SU-DHL-6 (cell line): ENCODE measurements around the gene SHROOM1.

ENCODE experiments used
- H2AFZ ChIP-seq: fragments of 200-600 bp; sonication (generic); 2 replicates; pipeline ENCODE4 v1.6.1; 2014; ENCODE audit warnings: low read depth, mild to moderate bottlenecking, moderate library complexity, mixed read lengths, antibody characterized with exemption, low read length; ENCODE audit not compliant: severe bottlenecking
- H3F3A ChIP-seq: fragments of 200-600 bp; shearing (Covaris generic); 2 replicates; pipeline ENCODE4 v1.6.0; 2016; ENCODE audit warnings: antibody characterized with exemption, mild to moderate bottlenecking; ENCODE audit not compliant: insufficient read depth
- H3K27ac ChIP-seq: fragments of 200-600 bp; sonication (generic); 2 replicates; pipeline ENCODE4 v1.5.1; 2016; ENCODE audit warnings: low read depth, mild to moderate bottlenecking, low read length, moderate library complexity, mixed read lengths
- H3K27me3 ChIP-seq: fragments of 200-600 bp; sonication (generic), shearing (Covaris generic); 2 replicates; pipeline ENCODE4 v1.6.0; 2014; ENCODE audit warnings: mild to moderate bottlenecking, low read length
- H3K36me3 ChIP-seq: fragments of 200-600 bp; sonication (generic); 2 replicates; pipeline ENCODE4 v1.6.1; 2014; ENCODE audit warnings: mild to moderate bottlenecking, low read length, mixed read lengths
- H3K4me2 ChIP-seq: fragments of 300-600, 200-600 bp; shearing (Covaris generic), sonication (generic); 2 replicates; pipeline ENCODE4 v1.6.0; 2014; ENCODE audit warnings: low read length, low read depth, mild to moderate bottlenecking; ENCODE audit not compliant: poor library complexity, severe bottlenecking
- H3K4me3 ChIP-seq: fragments of 200-600 bp; sonication (generic); 2 replicates; pipeline ENCODE4 v1.5.1; 2014; ENCODE audit warnings: antibody characterized with exemption, low read length, mild to moderate bottlenecking, mixed read lengths; ENCODE audit not compliant: insufficient read depth, poor library complexity, severe bottlenecking
- H3K79me2 ChIP-seq: fragments of 200-600 bp; sonication (generic); 2 replicates; pipeline ENCODE4 v1.6.1; 2014; ENCODE audit warnings: mild to moderate bottlenecking, low read length, moderate library complexity; ENCODE audit not compliant: insufficient read depth
- H3K9ac ChIP-seq: fragments of 200-600 bp; sonication (generic); 2 replicates; pipeline ENCODE4 v1.7.0; 2014; ENCODE audit warnings: mild to moderate bottlenecking, low read length
- H3K9me2 ChIP-seq: fragments of 200-600 bp; sonication (generic); replicated peaks from 2 replicates; pipeline ENCODE4 v1.6.1; 2014; ENCODE audit warnings: low read length; ENCODE audit not compliant: insufficient read depth
- H3K9me3 ChIP-seq: fragments of 200-600 bp; sonication (generic); 2 replicates; pipeline ENCODE4 v1.6.1; 2014; ENCODE audit warnings: low read length, mixed read lengths; ENCODE audit not compliant: insufficient read depth
- H4K20me1 ChIP-seq: fragments of 200-600 bp; sonication (generic); 2 replicates; pipeline ENCODE4 v1.6.1; 2014; ENCODE audit warnings: low read depth, mild to moderate bottlenecking, antibody characterized with exemption, low read length, moderate library complexity, mixed read lengths
- EZH2phosphoT487 ChIP-seq: fragments of 200-600 bp; sonication (generic), shearing (Covaris generic); conservative IDR thresholded peaks from 2 replicates; pipeline ENCODE4 v1.6.1; 2018; ENCODE audit warnings: mild to moderate bottlenecking, antibody characterized with exemption, low read length, moderate library complexity, mixed read lengths
- TF ChIP-seq, protein P1 (sequence below): fragments of 200-600 bp; sonication (generic); IDR thresholded peaks from one replicate; pipeline ENCODE4 v1.5.1; 2017; ENCODE audit warnings: antibody characterized with exemption, mild to moderate bottlenecking, low read length, moderate library complexity; ENCODE audit not compliant: insufficient read depth, poor library complexity, severe bottlenecking

Gene SHROOM1

DNA sequence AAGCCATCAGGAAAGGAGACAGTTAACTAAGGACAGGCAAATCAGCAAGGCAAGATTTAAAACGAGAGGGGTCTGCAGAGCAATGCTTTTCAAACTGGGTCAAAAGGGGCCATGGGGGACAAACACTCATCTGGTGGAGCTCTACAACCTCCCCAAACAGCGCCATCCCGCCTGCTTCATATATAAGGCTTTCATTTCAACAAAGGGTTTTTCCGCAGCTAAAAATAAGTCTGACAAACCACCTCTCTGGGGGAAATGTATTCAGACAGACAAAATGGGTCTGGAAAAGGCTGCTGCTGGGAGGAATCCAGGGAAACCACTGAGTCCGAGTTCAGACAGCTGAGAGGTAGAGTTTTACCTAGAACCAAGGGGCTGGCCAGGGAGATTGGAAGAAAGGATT is 45.1 kb downstream of the SHROOM1 start:
- Histone ChIP-seq H2AFZ (no peak overlapping the region), H4K20me1 (no peaks in the 10 kb centered on the region), H3K9ac (no peak overlapping the region), H3K79me2 (no peaks in the 10 kb centered on the region), H3K27ac (no peak overlapping the region), H3K27me3 (no peaks in the 10 kb centered on the region), H3K36me3 (no peaks in the 10 kb centered on the region), H3F3A (no peaks in the 10 kb centered on the region), H3K9me2 (no peaks in the 10 kb centered on the region), H3K9me3 (no peaks in the 10 kb centered on the region), H3K4me3 (no peak overlapping the region), H3K4me2 (no peak overlapping the region)
- TF ChIP-seq, protein P1, sequence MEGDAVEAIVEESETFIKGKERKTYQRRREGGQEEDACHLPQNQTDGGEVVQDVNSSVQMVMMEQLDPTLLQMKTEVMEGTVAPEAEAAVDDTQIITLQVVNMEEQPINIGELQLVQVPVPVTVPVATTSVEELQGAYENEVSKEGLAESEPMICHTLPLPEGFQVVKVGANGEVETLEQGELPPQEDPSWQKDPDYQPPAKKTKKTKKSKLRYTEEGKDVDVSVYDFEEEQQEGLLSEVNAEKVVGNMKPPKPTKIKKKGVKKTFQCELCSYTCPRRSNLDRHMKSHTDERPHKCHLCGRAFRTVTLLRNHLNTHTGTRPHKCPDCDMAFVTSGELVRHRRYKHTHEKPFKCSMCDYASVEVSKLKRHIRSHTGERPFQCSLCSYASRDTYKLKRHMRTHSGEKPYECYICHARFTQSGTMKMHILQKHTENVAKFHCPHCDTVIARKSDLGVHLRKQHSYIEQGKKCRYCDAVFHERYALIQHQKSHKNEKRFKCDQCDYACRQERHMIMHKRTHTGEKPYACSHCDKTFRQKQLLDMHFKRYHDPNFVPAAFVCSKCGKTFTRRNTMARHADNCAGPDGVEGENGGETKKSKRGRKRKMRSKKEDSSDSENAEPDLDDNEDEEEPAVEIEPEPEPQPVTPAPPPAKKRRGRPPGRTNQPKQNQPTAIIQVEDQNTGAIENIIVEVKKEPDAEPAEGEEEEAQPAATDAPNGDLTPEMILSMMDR = no peak
- TF ChIP-seq EZH2phosphoT487 = no peak

DNA sequence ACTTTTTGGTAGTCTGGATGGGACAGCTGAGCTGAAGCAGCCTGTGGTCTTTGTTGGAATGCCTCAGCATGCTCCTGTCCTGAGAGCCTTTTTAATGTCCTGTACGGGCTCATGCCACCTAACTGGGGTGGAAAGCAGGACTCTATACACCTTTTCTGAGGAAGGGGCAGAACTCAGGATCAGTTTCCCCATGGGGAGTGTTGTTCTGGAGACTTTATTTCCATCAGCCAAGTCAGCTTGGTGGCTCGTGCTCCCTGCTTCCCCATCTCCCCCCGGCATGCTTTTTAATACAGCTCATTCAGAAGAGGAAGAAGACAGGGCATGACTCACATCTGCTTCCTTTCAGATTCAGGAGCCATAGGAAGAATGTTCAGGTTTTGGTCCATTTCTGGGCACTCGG is 48.3 kb downstream of the SHROOM1 start:
- no peak overlapping the region for H3K9ac ChIP-seq
- H3K79me2 ChIP-seq = no peaks in the 10 kb centered on the region
- H3K9me3 ChIP-seq = no peaks in the 10 kb centered on the region
- H3K36me3 ChIP-seq = no peaks in the 10 kb centered on the region
- no peak overlapping the region for H3K4me3 ChIP-seq
- no peak overlapping the region for H2AFZ ChIP-seq
- H3K27me3 ChIP-seq = no peaks in the 10 kb centered on the region
- H3K9me2 ChIP-seq = no peaks in the 10 kb centered on the region
- H3K27ac ChIP-seq = no peak overlapping the region
- no peak overlapping the region for H3K4me2 ChIP-seq
- no peaks in the 10 kb centered on the region for H4K20me1 ChIP-seq
- no peaks in the 10 kb centered on the region for H3F3A ChIP-seq
- no peak for TF ChIP-seq EZH2phosphoT487
- TF ChIP-seq, protein P1 = no peak

- Histone ChIP-seq H3K4me3 (no peak overlapping the region), H3K36me3 (no peaks in the 10 kb centered on the region), H3F3A (no peaks in the 10 kb centered on the region), H3K27me3 (no peaks in the 10 kb centered on the region), H3K79me2 (no peaks in the 10 kb centered on the region), H3K9me3 (no peaks in the 10 kb centered on the region), H3K4me2 (no peak overlapping the region), H4K20me1 (no peaks in the 10 kb centered on the region), H3K9me2 (no peaks in the 10 kb centered on the region), H3K9ac (no peak overlapping the region), H3K27ac (no peak overlapping the region), H2AFZ (no peak overlapping the region)
- TF ChIP-seq EZH2phosphoT487 = no peak
- TF ChIP-seq, protein P1 = no peak
Observed at GRCh38 chr5:132781029-132781428, 49.4 kb downstream of the SHROOM1 start.

DNA sequence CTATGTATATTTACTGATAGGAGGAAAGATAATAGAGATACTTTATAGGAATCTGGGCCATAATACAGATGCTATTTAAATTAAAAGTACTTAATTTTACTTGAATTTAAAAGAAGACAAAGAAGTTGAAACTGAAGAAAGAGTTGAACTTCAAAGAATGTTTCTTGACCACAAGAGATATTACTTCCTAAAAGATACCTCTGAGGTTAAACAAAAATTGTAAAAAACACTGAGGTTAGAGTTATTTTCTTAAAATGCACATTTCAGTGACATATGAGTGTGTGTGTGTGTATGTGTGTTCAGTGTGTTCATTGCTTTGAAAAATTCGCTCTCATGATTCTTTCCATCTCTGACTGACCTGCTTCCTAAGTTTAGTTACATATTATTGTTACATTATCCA is 49.9 kb downstream of the SHROOM1 start:
- Histone ChIP-seq H3K4me3 (no peak overlapping the region), H3K27me3 (no peaks in the 10 kb centered on the region), H3K79me2 (no peaks in the 10 kb centered on the region), H3K9me2 (no peaks in the 10 kb centered on the region), H3K9me3 (no peaks in the 10 kb centered on the region), H3F3A (no peaks in the 10 kb centered on the region), H3K27ac (no peak overlapping the region), H3K9ac (no peak overlapping the region), H4K20me1 (no peaks in the 10 kb centered on the region), H2AFZ (no peak overlapping the region), H3K4me2 (no peak overlapping the region), H3K36me3 (no peaks in the 10 kb centered on the region)
- TF ChIP-seq EZH2phosphoT487 = no peak
- TF ChIP-seq, protein P1 = no peak
